Activated T-cell treated with anti-CD3 and anti-CD28 coated beads, Interleukin-2, amount 50 U/mL, for 4 hours (primary cell): ENCODE results near the gene SYT1. TPM values are rescaled to one million over a fixed set of nuclear protein-coding genes. Genes with fewer than 3 reads are reported as not detected.

Experiments used
- ATAC-seq, 2 donors: fragments of 200-7000 bp; cut with Tn5 transposase; one replicate each; pipeline ENCODE4 v1.10.0; 2021
- DNase-seq: peaks from one replicate; pipeline ENCODE4 v3.0.0-alpha.2; 2020
- H3K27me3 Mint-ChIP-seq: one replicate; pipeline ENCODE4 v1.8.0; 2021; ENCODE audit warnings: low read depth, mixed read lengths
- H3K36me3 Mint-ChIP-seq: one replicate; pipeline ENCODE4 v1.8.0; 2022; ENCODE audit warnings: mixed read lengths; ENCODE audit not compliant: insufficient read depth
- H3K4me1 Mint-ChIP-seq: one replicate; pipeline ENCODE4 v1.8.0; 2021; ENCODE audit warnings: low read depth, mixed read lengths
- H3K4me3 Mint-ChIP-seq: one replicate; pipeline ENCODE4 v1.8.0; 2021; ENCODE audit warnings: mild to moderate bottlenecking, moderate library complexity, mixed read lengths
- H3K9me3 Mint-ChIP-seq: one replicate; pipeline ENCODE4 v1.8.0; 2021; ENCODE audit warnings: mixed read lengths
- total RNA-seq, 3 donors: library from RNA; stranded (reverse); gene quantifications; one replicate each; pipeline ENCODE4 v1.2.1, GENCODE V29; 2021

SYT1 gene
- total RNA-seq, 3 donors from 2014 or later = 0.16 TPM; not detected in 2

- Mint-ChIP-seq H3K36me3 (no peaks in the 10 kb centered on the region), H3K27me3 (no peaks in the 10 kb centered on the region), H3K9me3 (no peaks in the 10 kb centered on the region), H3K4me3 (no peak overlapping the region), H3K4me1 (no peaks in the 10 kb centered on the region)
- DNase-seq (no peak), ATAC-seq (no peak)
These were observed 529.3 kb downstream of the SYT1 start for GRCh38 chr12:79393842-79394241.

DNA sequence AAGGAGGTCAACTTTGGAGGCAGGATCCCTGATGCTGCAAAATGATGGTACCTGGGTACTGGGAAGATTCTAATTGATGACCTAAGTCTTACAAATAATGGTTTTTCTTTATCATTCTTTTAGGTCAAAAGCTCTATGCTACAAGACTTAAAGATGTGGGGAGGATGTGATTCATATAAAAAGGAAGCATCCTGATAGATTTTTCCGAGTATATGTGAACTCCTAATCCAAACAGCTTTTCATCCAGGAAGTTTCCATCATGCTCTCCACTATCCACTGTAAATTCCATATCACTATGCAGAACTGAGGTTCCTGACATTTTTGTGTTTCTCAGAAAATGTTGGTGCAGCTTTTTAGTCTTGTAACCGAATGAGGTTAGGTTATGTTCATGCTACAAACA is 533.0 kb downstream of the SYT1 start:
- no peaks in the 10 kb centered on the region for H3K9me3 Mint-ChIP-seq
- H3K36me3 Mint-ChIP-seq = no peaks in the 10 kb centered on the region
- H3K27me3 Mint-ChIP-seq = no peaks in the 10 kb centered on the region
- no peak overlapping the region for H3K4me3 Mint-ChIP-seq
- DNase-seq (no peak), ATAC-seq (no peak)
- no peaks in the 10 kb centered on the region for H3K4me1 Mint-ChIP-seq

DNA sequence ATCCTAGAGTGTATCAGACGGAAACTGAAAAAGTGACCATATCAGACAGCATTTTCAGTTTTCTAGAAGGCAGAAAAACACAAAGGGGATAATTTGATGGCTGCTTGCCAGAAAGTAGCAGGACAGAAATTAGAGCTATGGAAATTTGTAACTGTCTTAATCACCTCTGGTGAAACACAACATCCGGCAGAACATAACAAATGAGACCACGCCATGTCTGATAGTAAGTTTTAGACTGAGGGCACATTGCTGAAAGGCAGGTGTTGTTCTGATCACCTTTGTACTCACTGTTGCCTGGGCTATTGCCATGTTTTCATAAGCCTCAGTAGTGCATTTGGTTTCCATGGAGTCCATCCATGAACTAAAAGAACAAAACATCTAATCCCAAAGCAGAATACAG is 535.9 kb downstream of the SYT1 start:
- no peaks in the 10 kb centered on the region for H3K4me1 Mint-ChIP-seq
- ATAC-seq (no peak), DNase-seq (no peak)
- no peaks in the 10 kb centered on the region for H3K9me3 Mint-ChIP-seq
- H3K27me3 Mint-ChIP-seq = no peaks in the 10 kb centered on the region
- H3K4me3 Mint-ChIP-seq = no peak overlapping the region
- no peaks in the 10 kb centered on the region for H3K36me3 Mint-ChIP-seq

- Mint-ChIP-seq H3K36me3 (no peaks in the 10 kb centered on the region), H3K27me3 (no peaks in the 10 kb centered on the region), H3K4me3 (no peak overlapping the region), H3K9me3 (no peaks in the 10 kb centered on the region), H3K4me1 (no peaks in the 10 kb centered on the region)
- ATAC-seq (no peak), DNase-seq (no peak)
These were observed 538.0 kb downstream of the SYT1 start for GRCh38 chr12:79402606-79403005.

GRCh38 chr12:79406993-79407392 is 542.4 kb downstream of the SYT1 start:
- ATAC-seq (no peak), DNase-seq (no peak)
- H3K4me1 Mint-ChIP-seq = no peaks in the 10 kb centered on the region
- H3K36me3 Mint-ChIP-seq = no peaks in the 10 kb centered on the region
- H3K27me3 Mint-ChIP-seq = no peaks in the 10 kb centered on the region
- H3K4me3 Mint-ChIP-seq = no peak overlapping the region
- H3K9me3 Mint-ChIP-seq = no peaks in the 10 kb centered on the region

DNA sequence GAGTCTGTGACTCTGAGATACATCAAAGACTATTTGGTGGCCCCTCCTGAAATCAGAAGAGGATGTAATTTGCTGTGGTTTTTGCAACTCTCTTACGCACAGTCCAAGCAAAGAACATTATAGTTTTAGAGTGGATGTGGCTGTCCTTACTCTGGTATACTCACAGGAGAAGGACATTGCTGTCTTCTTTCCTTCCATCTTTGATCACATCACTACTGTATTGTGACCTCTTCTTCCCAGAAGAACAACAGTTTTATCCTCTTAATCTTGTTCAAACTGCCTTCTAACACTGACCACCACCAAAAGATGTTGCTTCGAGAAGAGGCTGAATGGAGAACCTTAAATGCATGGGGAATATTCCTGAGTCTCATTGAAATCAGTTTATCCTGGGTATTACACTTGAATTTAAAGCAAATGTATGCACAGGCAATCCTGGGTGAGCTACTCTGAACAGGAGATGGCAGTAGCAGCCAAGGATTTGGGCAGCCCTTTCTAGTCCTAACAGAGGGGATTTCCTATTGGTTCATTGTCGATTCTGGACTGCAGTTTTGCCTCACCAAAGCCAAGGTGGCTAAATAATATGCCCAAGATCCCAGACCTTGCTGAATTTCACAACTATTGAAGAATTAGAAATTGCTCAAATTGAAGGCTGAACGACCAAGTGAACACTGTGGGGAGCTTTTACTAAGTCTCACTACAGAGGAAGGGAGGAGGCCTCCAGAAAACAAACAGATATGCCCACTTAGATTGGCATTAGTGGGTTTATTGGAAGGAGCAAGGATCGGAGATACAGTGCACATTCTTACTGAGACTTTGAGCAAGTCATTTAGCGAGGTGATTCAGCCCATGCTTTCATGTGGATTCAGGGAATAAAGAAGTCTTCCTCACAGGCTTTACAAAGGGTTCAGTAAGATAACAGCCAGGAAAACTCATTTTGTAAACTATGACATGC is 543.4 kb downstream of the SYT1 start:
- DNase-seq (no peak), ATAC-seq (no peak)
- no peaks in the 10 kb centered on the region for H3K36me3 Mint-ChIP-seq
- no peak overlapping the region for H3K4me3 Mint-ChIP-seq
- H3K9me3 Mint-ChIP-seq = no peaks in the 10 kb centered on the region
- no peaks in the 10 kb centered on the region for H3K27me3 Mint-ChIP-seq
- H3K4me1 Mint-ChIP-seq = no peaks in the 10 kb centered on the region

GRCh38 chr12:79408689-79409088 is 544.1 kb downstream of the SYT1 start:
- no peaks in the 10 kb centered on the region for H3K4me1 Mint-ChIP-seq
- no peaks in the 10 kb centered on the region for H3K9me3 Mint-ChIP-seq
- no peaks in the 10 kb centered on the region for H3K27me3 Mint-ChIP-seq
- H3K4me3 Mint-ChIP-seq = no peak overlapping the region
- ATAC-seq (no peak), DNase-seq (no peak)
- H3K36me3 Mint-ChIP-seq = no peaks in the 10 kb centered on the region

- ATAC-seq (no peak), DNase-seq (no peak)
- no peak overlapping the region for H3K4me3 Mint-ChIP-seq
- H3K27me3 Mint-ChIP-seq = no peaks in the 10 kb centered on the region
- H3K9me3 Mint-ChIP-seq = no peaks in the 10 kb centered on the region
- no peaks in the 10 kb centered on the region for H3K36me3 Mint-ChIP-seq
- no peaks in the 10 kb centered on the region for H3K4me1 Mint-ChIP-seq
These were observed 545.0 kb downstream of the SYT1 start for GRCh38 chr12:79409562-79409961.

GRCh38 chr12:79411791-79412190 is 547.2 kb downstream of the SYT1 start:
- no peak for ATAC-seq
- H3K4me1 Mint-ChIP-seq = no peaks in the 10 kb centered on the region
- no peaks in the 10 kb centered on the region for H3K27me3 Mint-ChIP-seq

DNA sequence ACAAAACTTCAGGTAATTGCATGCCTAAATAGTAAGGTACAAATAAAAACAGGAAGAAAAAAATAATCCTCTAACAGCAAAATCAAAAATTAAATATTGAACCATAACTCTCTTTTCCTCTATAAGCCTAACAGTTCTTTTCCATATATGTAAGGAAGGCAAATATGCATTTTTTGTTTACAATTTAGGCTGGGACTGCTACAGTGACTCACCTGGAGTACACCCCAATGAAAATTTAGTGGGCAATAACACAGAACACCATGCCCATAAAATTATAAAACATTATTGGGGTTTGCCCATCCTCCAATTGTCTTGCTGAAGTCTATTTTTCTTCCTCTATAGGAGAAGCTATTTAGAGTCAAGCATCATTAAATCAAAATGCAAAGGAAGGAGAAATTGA is 549.2 kb downstream of the SYT1 start:
- Mint-ChIP-seq H3K36me3 (no peaks in the 10 kb centered on the region), H3K9me3 (no peaks in the 10 kb centered on the region)
- no peak for ATAC-seq

More at GRCh38 chr12:79411791-79412190, 547.2 kb downstream of the SYT1 start:
- no peaks in the 10 kb centered on the region for H3K36me3 Mint-ChIP-seq
- no peak overlapping the region for H3K4me3 Mint-ChIP-seq
- no peaks in the 10 kb centered on the region for H3K9me3 Mint-ChIP-seq
- no peak for DNase-seq

GRCh38 chr12:79414252-79414651 is 549.7 kb downstream of the SYT1 start:
- Mint-ChIP-seq H3K27me3 (no peaks in the 10 kb centered on the region), H3K4me1 (no peaks in the 10 kb centered on the region), H3K4me3 (no peak overlapping the region), H3K9me3 (no peaks in the 10 kb centered on the region), H3K36me3 (no peaks in the 10 kb centered on the region)
- ATAC-seq = no peak
- no peak for DNase-seq

More for the DNA sequence above, 549.2 kb downstream of the SYT1 start:
- no peak for DNase-seq
- Mint-ChIP-seq H3K4me3 (no peak overlapping the region), H3K4me1 (no peaks in the 10 kb centered on the region), H3K27me3 (no peaks in the 10 kb centered on the region)

DNA sequence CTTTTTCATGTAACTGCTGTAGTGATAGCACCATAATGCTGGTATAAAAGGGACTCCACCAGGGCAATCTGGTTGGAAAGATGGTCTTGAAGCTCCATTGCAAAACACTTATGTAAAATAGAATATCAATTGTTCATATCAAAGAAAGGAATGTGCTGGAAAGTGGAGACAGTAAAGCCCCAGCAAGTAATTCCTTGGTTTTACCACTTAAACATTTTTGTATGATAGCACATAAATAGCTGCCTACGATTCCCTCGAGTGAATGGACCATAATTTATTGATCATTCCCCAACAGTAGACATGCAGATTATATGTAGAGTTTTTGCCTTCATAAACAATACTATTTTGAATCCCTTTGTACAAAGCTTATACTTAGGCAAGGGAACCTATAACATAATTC is 550.7 kb downstream of the SYT1 start:
- no peaks in the 10 kb centered on the region for H3K9me3 Mint-ChIP-seq
- no peaks in the 10 kb centered on the region for H3K4me1 Mint-ChIP-seq
- ATAC-seq = no peak
- H3K4me3 Mint-ChIP-seq = no peak overlapping the region
- no peaks in the 10 kb centered on the region for H3K27me3 Mint-ChIP-seq
- H3K36me3 Mint-ChIP-seq = no peaks in the 10 kb centered on the region
- no peak for DNase-seq

DNA sequence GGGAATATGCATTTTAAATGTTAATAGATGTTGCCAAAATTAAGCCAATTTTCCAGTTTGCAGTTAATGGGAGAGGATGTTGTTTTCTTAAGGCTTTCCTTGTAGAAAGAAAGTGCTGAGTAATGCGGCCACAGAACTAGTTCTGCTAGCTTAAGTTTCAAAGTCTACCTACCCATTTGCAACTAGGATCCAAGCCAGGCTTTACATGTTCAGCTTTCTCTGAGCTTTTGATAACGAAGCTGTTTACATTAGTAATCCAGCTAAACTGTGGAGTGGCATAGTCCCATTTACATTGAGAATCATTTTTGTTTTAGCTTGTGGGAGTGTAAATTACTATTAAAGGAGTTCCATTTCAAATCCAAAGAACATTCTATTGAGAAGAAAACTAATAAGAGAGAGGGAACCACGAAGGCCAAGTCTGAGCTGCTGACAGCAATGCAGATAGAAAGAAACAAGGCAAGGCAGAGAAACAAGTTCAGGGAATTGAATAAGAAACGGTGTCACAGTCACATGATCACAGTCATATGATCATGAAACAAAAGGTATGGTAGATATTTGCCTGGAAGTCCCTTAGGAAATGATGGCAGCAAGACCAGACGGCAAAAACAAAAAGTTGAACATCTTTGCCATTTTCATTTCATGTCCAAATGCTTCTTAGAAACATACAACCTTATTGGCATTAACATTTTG is 551.3 kb downstream of the SYT1 start:
- DNase-seq = no peak

GRCh38 chr12:79420146-79420618 is 555.6 kb downstream of the SYT1 start:
- Mint-ChIP-seq H3K27me3 (no peaks in the 10 kb centered on the region), H3K4me3 (no peak overlapping the region), H3K9me3 (no peaks in the 10 kb centered on the region), H3K36me3 (no peaks in the 10 kb centered on the region), H3K4me1 (no peaks in the 10 kb centered on the region)
- DNase-seq (no peak), ATAC-seq (no peak)

More for the DNA sequence above, 551.3 kb downstream of the SYT1 start:
- H3K4me1 Mint-ChIP-seq = no peaks in the 10 kb centered on the region
- H3K27me3 Mint-ChIP-seq = no peaks in the 10 kb centered on the region
- H3K36me3 Mint-ChIP-seq = no peaks in the 10 kb centered on the region
- ATAC-seq = no peak
- no peaks in the 10 kb centered on the region for H3K9me3 Mint-ChIP-seq
- no peak overlapping the region for H3K4me3 Mint-ChIP-seq
